Panc1 (cell line): ENCODE results near the gene CMIP. TPM values are rescaled to one million over a fixed set of nuclear protein-coding genes. Genes with fewer than 3 reads are reported as not detected.
"Not testable (repeated sequence)": the region's sequence is repeated elsewhere in the genome, so short reads cannot be mapped to it uniquely, and the experiment has no call there.

ENCODE experiments used
- ATAC-seq: fragments of 200-7000 bp; cut with Tn5 transposase; 2 replicates; pipeline ENCODE4 v1.9.1; 2020; ENCODE audit warnings: mild to moderate bottlenecking, moderate library complexity
- BruUV-seq: library from RNA; stranded (reverse); fragments of 400-500 nt; replicated peaks from 2 replicates; lab custom pipeline; 2021; lab: Mats Ljungman, UMichigan
- CTCF ChIA-PET: fragments of 300-600 bp; sonication (Branson Sonifier 250); formaldehyde crosslinking; loops from one replicate; lab custom pipeline; 2022; ENCODE audit warnings: antibody characterized with exemption; lab: Charles Lee
- POLR2A ChIA-PET: fragments of 300-600 bp; sonication (Branson Sonifier 250); formaldehyde crosslinking; loops from one replicate; lab custom pipeline; 2022; ENCODE audit warnings: antibody characterized with exemption; lab: Charles Lee
- DNase-seq: peaks from one replicate; pipeline ENCODE4 v3.0.0-alpha.2; 2010; ENCODE audit warnings: low read depth, low spot score
- H3K27ac ChIP-seq: 2 replicates; pipeline ENCODE4 v1.5.1; 2011; ENCODE audit warnings: mild to moderate bottlenecking, low read length, inconsistent platforms
- H3K27me3 ChIP-seq: fragments of 200-500 bp; sonication (Bioruptor generic); 2 replicates; pipeline ENCODE4 v1.6.0; 2014; ENCODE audit warnings: low read length, inconsistent platforms; ENCODE audit not compliant: control insufficient read depth, insufficient read depth
- H3K36me3 ChIP-seq: fragments of 200-500 bp; sonication (Bioruptor generic); 2 replicates; pipeline ENCODE4 v1.5.1; 2014; ENCODE audit warnings: inconsistent platforms, mild to moderate bottlenecking, low read length, moderate library complexity; ENCODE audit not compliant: control insufficient read depth, insufficient read depth
- H3K4me1 ChIP-seq: 2 replicates; pipeline ENCODE4 v1.5.1; 2011; ENCODE audit warnings: inconsistent platforms, mild to moderate bottlenecking, low read length, moderate library complexity; ENCODE audit not compliant: control insufficient read depth, insufficient read depth
- H3K4me3 ChIP-seq, 2 experiments: 2 replicates each; pipeline ENCODE4 v1.5.1; 2011 to 2012; ENCODE audit warnings: low read depth in 2 of 2, low read length in 2 of 2, mild to moderate bottlenecking in 2 of 2, inconsistent platforms in 1 of 2, moderate library complexity in 1 of 2
- H3K9me3 ChIP-seq: fragments of 200-500 bp; sonication (Bioruptor generic); 2 replicates; pipeline ENCODE4 v1.5.1; 2014; ENCODE audit warnings: low read depth, mild to moderate bottlenecking, inconsistent platforms, low read length, moderate library complexity; ENCODE audit not compliant: control insufficient read depth, insufficient read depth
- CTCF ChIP-seq: fragments of 450-650 bp; IDR thresholded peaks from 2 replicates; pipeline ENCODE4 v1.5.1; 2017; ENCODE audit warnings: mild to moderate bottlenecking
- POLR2AphosphoS5 ChIP-seq: IDR thresholded peaks from 2 replicates; pipeline ENCODE4 v1.6.1; 2012; ENCODE audit warnings: mild to moderate bottlenecking, low read depth, low read length, moderate library complexity
- REST ChIP-seq, 2 experiments: IDR thresholded peaks; 2 replicates each; pipeline ENCODE4 v1.6.1; 2011 to 2012; ENCODE audit warnings: low read depth in 2 of 2, control low read depth in 1 of 2, low read length in 1 of 2, mild to moderate bottlenecking in 1 of 2, moderate library complexity in 1 of 2; ENCODE audit not compliant: insufficient read depth in 1 of 2
- SIN3A ChIP-seq: IDR thresholded peaks from 2 replicates; pipeline ENCODE4 v1.6.1; 2012; ENCODE audit warnings: low read depth, mild to moderate bottlenecking, low read length, moderate library complexity, borderline replicate concordance; ENCODE audit not compliant: insufficient read depth
- TCF7L2 ChIP-seq: IDR thresholded peaks from 2 replicates; pipeline ENCODE4 v1.6.1; 2011; ENCODE audit warnings: mild to moderate bottlenecking, low read depth, low read length, inconsistent platforms
- in situ Hi-C: cut with HindIII; loops from 2 replicates; pipeline ENCODE4 v1.10.0; 2016; ENCODE audit warnings: low sequenced_read_pairs, low pct_unique_long_range_greater_than_20kb
- intact Hi-C: fragments of 100-400 bp; cut with micrococcal nuclease; formaldehyde crosslinking; loops from one replicate; pipeline ENCODE4 v1.10.0; 2022; ENCODE audit not compliant: unreplicated experiment
- total RNA-seq: library from RNA; stranded (reverse); gene quantifications from one replicate; pipeline ENCODE4 v1.2.1, GENCODE V29; 2021; ENCODE audit not compliant: unreplicated experiment

The CMIP gene
- total RNA-seq, 1 experiment from 2014 or later, result 49.7 TPM

GRCh38 chr16:81688182-81688581 is 243.6 kb downstream of the CMIP start:
- intact Hi-C loops (no loop called here), in situ Hi-C loops (no loop called here)
- Histone ChIP-seq H3K9me3 (no peaks in the 10 kb centered on the region), H3K27ac (no peak overlapping the region), H3K4me1 (no peaks in the 10 kb centered on the region), H3K27me3 (no peaks in the 10 kb centered on the region), H3K4me3 (no peak overlapping the region), H3K36me3 (no peaks in the 10 kb centered on the region; the same call in 1 of the 2 replicates)
- POLR2A ChIA-PET, result no interaction called here
- BruUV-seq, result no TSS peak
- ATAC-seq, result peak; percentile 32; the same call in 1 of the 2 replicates
- DNase-seq, result no peak
- TF ChIP-seq POLR2AphosphoS5 (no peak), CTCF (no peak), TCF7L2 (no peak), SIN3A (no peak), REST (IDR thresholded peaks at IDR 0.05; ENCODE audit: insufficient read depth in 1 of 2, low read depth in 2 of 2, low read length in 1 of 2) (no peak)
- CTCF ChIA-PET, result no interaction called here

GRCh38 chr16:81688839-81689238 is 244.2 kb downstream of the CMIP start:
- BruUV-seq, H3K4me1 ChIP-seq, in situ Hi-C loops, DNase-seq, intact Hi-C loops, H3K36me3 ChIP-seq, H3K9me3 ChIP-seq, H3K27me3 ChIP-seq, CTCF ChIA-PET, POLR2A ChIA-PET, H3K27ac ChIP-seq, H3K4me3 ChIP-seq, ATAC-seq: not testable (repeated sequence)

- H3K9me3 ChIP-seq, result no peaks in the 10 kb centered on the region
- ChIA-PET POLR2A (no interaction called here), CTCF (no interaction called here)
- no TSS peak for BruUV-seq
- H3K4me1 ChIP-seq, result no peaks in the 10 kb centered on the region
- H3K36me3 ChIP-seq, result no peaks in the 10 kb centered on the region; the same call in 1 of the 2 replicates
- H3K27ac ChIP-seq, result no peak overlapping the region
- intact Hi-C loops, result no loop called here
- no peak for ATAC-seq
- in situ Hi-C loops, result no loop called here
- TF ChIP-seq CTCF, result no peak
- TF ChIP-seq SIN3A, result no peak
- no peak for TF ChIP-seq POLR2AphosphoS5
- TF ChIP-seq TCF7L2, result no peak
- no peaks in the 10 kb centered on the region for H3K27me3 ChIP-seq
- H3K4me3 ChIP-seq, result no peak overlapping the region
- DNase-seq, result no peak
Measured at GRCh38 chr16:81692021-81692420, 247.4 kb downstream of the CMIP start.
